ENCODE measurements around the gene NRTN. TPM values are rescaled to one million over a fixed set of nuclear protein-coding genes. Genes with fewer than 3 reads are reported as not detected.

NRTN gene
- total and polyA plus RNA-seq, 2 donors (not counting 3 experiments of a cell fraction or from before 2014, with no cell fraction given): 0.41 TPM; not detected in 1

DNA sequence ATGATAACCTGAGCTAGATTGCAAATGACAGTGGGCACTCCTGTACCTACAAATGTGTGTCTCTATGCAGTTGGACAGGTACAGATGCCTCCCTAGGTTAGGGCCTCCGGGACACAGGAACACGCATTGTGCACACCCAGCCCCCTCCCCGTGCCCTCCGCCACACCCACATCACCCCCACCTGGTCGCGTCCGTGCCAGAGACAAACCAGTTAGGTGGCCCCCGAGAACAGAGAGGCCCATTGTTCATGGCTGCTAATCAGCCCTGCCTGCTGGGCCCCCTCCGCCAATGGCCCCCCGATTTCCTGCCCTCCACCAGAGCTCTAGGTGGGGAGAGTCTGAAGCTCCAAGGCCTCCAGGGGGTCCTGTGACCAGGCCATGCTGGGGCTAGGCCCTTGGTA, 13.7 kb downstream of the NRTN start:
- Histone ChIP-seq H3K9ac (replicated peaks; ENCODE audit: extremely low read depth, insufficient read depth, low read length) (no peak overlapping the region), H3K9me3 (replicated peaks; ENCODE audit: control insufficient read depth, insufficient read depth, low read length) (no peaks in the 10 kb centered on the region), H3K79me2 (ENCODE audit: control insufficient read depth, insufficient read depth, low read length) (no peaks in the 10 kb centered on the region), H4K20me1 (replicated peaks; ENCODE audit: control insufficient read depth, extremely low read depth, insufficient read depth, low read length) (no peaks in the 10 kb centered on the region), H2AFZ (ENCODE audit: low read depth, low read length) (no peak overlapping the region), H3K27ac (ENCODE audit: insufficient read depth, low read depth, low read length) (no peak overlapping the region), H3K4me1 (ENCODE audit: control insufficient read depth, extremely low read depth, insufficient read depth, low read length) (no peaks in the 10 kb centered on the region), H3K4me3 (replicated peaks in 1 of 3; ENCODE audit: insufficient read depth in 1 of 3, low read depth in 1 of 3, low read length in 3 of 3) (no peak overlapping the region), H3K4me2 (ENCODE audit: insufficient read depth, low read length) (no peak overlapping the region), H3K36me3 (ENCODE audit: control insufficient read depth in 2 of 2, extremely low read depth in 1 of 2, insufficient read depth in 2 of 2, low read length in 2 of 2) (no peaks in the 10 kb centered on the region), H3K27me3 (ENCODE audit: control insufficient read depth in 2 of 2, insufficient read depth in 2 of 2, low read length in 2 of 2) (no peaks in the 10 kb centered on the region), H3K9me1 (replicated peaks; ENCODE audit: control insufficient read depth, extremely low read depth, insufficient read depth, low read length) (no peaks in the 10 kb centered on the region)
- intact Hi-C loops (cut with micrococcal nuclease): no loop called here
- BruUV-seq (replicated peaks): no TSS peak
- DNase-seq (ENCODE audit: low read depth, low spot score) (no peak), FAIRE-seq (no peak)
- dilution Hi-C loops (cut with MboI; ENCODE audit: extremely low pct_ligation_motif_present, low sequenced_read_pairs): no loop called here
- ChIA-PET POLR2A (no interaction called here), CTCF (interaction anchor here (0.6 kb wide), 1 partner anchor 25 kb away, joined by 3 read pairs; no protein-coding TSS in a partner anchor)
- no peak for TF ChIP-seq JUN (IDR thresholded peaks at IDR 0.05; ENCODE audit: borderline replicate concordance, insufficient read depth, insufficient read length, low read depth)
- TF ChIP-seq FOS (IDR thresholded peaks at IDR 0.05; ENCODE audit: borderline replicate concordance, insufficient read depth, low read length): no peak
- TF ChIP-seq POLR2AphosphoS5 (IDR thresholded peaks at IDR 0.05; ENCODE audit: insufficient read depth, low read depth, low read length): no peak
- no peak for TF ChIP-seq GATA2 (IDR thresholded peaks at IDR 0.05; ENCODE audit: insufficient read depth, insufficient read length, low read depth, low read length)
- no peak for TF ChIP-seq MYC (IDR thresholded peaks at IDR 0.05; ENCODE audit: low read depth, low read length)
- no peak for TF ChIP-seq POLR2A (IDR thresholded peaks at IDR 0.05; ENCODE audit: low read depth, low read length)
- no peak for TF ChIP-seq CTCF (IDR thresholded peaks at IDR 0.05; ENCODE audit: extremely low read depth in 1 of 2, insufficient read depth in 1 of 2, low read depth in 1 of 2, low read length in 2 of 2)
- TF ChIP-seq, protein P1, sequence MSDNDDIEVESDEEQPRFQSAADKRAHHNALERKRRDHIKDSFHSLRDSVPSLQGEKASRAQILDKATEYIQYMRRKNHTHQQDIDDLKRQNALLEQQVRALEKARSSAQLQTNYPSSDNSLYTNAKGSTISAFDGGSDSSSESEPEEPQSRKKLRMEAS (IDR thresholded peaks at IDR 0.05; ENCODE audit: insufficient read depth, insufficient read length): no peak
- no peak for TF ChIP-seq EZH2 (IDR thresholded peaks at IDR 0.05; ENCODE audit: borderline replicate concordance, low read depth, low read length, severe bottlenecking)

Measured in endothelial cell of umbilical vein (primary cell).